Measurements from ENCODE around the gene CACNG5.

The CACNG5 gene

DNA sequence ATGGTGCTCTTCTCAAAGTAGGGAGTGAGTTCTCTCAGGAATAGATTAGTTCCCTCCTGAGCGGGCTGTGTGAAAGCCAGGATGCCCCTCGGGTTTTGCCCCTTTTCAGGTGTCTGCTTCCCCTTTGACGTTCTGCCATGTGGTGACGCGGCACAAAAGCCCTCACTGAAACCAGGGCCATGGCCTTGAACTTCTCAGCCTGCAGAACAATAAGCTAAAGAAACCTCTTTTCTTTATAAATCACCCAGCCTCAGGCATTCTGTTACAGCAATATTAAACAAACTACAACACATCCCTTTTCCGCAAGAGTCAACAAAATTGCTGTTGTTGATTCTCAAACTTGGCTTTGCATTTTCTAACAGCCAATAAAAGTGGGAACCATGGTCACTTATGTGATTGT lies 15.5 kb upstream of the CACNG5 start:
- no peak overlapping the region for H3K27ac ChIP-seq (ENCODE audit: low read depth, low read length)
- peaks cover 64% of the 10 kb centered on the region for H3K27me3 ChIP-seq (ENCODE audit: insufficient read depth, low read length)
- no peaks in the 10 kb centered on the region for H3K36me3 ChIP-seq (ENCODE audit: insufficient read depth, low read length)
- no peak overlapping the region for H2AFZ ChIP-seq (ENCODE audit: low read length, unreplicated experiment)
- no peaks in the 10 kb centered on the region for H3K79me2 ChIP-seq (ENCODE audit: control insufficient read depth, insufficient read depth, low read length, unreplicated experiment)
- H3K4me1 ChIP-seq (ENCODE audit: control insufficient read depth, insufficient read depth, low read length, unreplicated experiment), result no peaks in the 10 kb centered on the region
- no peak overlapping the region for H3K4me3 ChIP-seq (ENCODE audit: low read depth, low read length)

DNA sequence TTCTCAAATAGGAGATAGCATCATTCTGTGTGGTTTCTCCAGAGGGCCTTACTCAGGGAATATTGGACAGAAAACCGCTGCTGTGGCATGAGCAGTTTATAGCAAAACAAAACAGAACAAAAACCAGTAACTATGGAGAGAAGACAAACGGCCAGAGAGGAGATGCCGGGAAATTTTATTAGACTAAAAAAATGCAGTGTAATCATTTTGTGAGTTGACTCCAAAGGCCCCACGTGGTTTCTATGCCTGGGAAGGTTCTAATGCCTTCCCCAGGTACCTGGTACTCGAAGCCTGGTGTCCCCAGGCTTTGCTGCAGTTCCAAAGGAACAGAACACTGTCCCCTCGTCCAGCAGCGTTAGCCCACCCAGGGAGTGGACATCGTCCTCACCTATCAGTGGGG lies 12.9 kb upstream of the CACNG5 start:
- H3K27me3 ChIP-seq (ENCODE audit: insufficient read depth, low read length), result peaks cover 64% of the 10 kb centered on the region
- H3K27ac ChIP-seq (ENCODE audit: low read depth, low read length), result no peak overlapping the region

DNA sequence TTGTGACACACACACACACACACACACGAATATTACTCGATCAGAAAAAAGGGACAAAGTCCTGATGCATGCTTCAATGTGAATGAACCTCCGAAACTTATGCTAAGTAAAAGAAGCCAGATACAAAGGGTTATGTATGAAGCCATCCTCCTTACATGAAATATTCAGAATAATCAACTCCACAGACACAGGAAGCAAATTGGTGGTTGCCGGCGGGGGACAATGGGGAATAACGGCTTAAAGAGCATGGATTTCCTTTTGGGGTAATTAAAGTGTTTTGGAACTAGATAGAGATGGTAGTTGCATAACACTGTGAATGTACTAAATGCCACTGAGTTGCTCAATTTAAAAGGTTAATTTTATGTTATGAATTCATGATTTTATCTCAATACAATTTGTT lies 8.1 kb upstream of the CACNG5 start:
- Histone ChIP-seq H2AFZ (ENCODE audit: low read length, unreplicated experiment) (no peak overlapping the region), H3K36me3 (ENCODE audit: insufficient read depth, low read length) (no peaks in the 10 kb centered on the region), H3K4me1 (ENCODE audit: control insufficient read depth, insufficient read depth, low read length, unreplicated experiment) (no peaks in the 10 kb centered on the region), H3K4me3 (ENCODE audit: low read depth, low read length) (no peak overlapping the region), H3K27ac (ENCODE audit: low read depth, low read length) (no peak overlapping the region), H3K27me3 (ENCODE audit: insufficient read depth, low read length) (peaks cover 88% of the 10 kb centered on the region), H3K79me2 (ENCODE audit: control insufficient read depth, insufficient read depth, low read length, unreplicated experiment) (no peaks in the 10 kb centered on the region)

More for the DNA sequence above, 12.9 kb upstream of the CACNG5 start:
- no peaks in the 10 kb centered on the region for H3K4me1 ChIP-seq (ENCODE audit: control insufficient read depth, insufficient read depth, low read length, unreplicated experiment)
- no peaks in the 10 kb centered on the region for H3K36me3 ChIP-seq (ENCODE audit: insufficient read depth, low read length)
- no peaks in the 10 kb centered on the region for H3K79me2 ChIP-seq (ENCODE audit: control insufficient read depth, insufficient read depth, low read length, unreplicated experiment)
- no peak overlapping the region for H2AFZ ChIP-seq (ENCODE audit: low read length, unreplicated experiment)
- no peak overlapping the region for H3K4me3 ChIP-seq (ENCODE audit: low read depth, low read length)

DNA sequence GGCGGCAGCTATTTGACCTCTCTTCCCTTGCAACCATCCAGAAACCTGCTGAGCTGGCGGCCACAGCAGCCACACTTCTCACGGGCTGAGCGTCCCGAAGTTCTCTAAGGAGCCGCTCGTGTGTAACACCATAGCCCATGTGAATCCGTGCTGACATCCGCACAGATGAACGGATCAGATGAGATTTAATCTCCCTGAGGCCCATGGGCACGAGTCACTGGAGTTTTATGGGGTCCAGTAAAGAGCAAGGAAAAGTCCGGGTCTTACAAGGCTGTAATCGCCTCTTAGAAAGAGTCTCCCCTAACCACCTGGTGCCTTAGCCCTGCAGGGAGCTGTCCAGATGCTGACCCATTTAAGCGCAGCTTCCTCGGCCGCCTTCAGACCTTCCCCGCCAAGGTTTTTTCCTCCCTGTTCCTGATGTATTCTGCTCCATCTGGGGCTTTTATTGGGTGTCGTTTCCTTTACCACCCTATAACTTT lies 5.5 kb upstream of the CACNG5 start:
- Histone ChIP-seq H3K36me3 (ENCODE audit: insufficient read depth, low read length) (no peaks in the 10 kb centered on the region), H3K4me1 (ENCODE audit: control insufficient read depth, insufficient read depth, low read length, unreplicated experiment) (no peaks in the 10 kb centered on the region), H3K79me2 (ENCODE audit: control insufficient read depth, insufficient read depth, low read length, unreplicated experiment) (no peaks in the 10 kb centered on the region), H2AFZ (ENCODE audit: low read length, unreplicated experiment) (no peak overlapping the region), H3K4me3 (ENCODE audit: low read depth, low read length) (no peak overlapping the region), H3K27me3 (ENCODE audit: insufficient read depth, low read length) (peaks cover 89% of the 10 kb centered on the region), H3K27ac (ENCODE audit: low read depth, low read length) (no peak overlapping the region)

DNA sequence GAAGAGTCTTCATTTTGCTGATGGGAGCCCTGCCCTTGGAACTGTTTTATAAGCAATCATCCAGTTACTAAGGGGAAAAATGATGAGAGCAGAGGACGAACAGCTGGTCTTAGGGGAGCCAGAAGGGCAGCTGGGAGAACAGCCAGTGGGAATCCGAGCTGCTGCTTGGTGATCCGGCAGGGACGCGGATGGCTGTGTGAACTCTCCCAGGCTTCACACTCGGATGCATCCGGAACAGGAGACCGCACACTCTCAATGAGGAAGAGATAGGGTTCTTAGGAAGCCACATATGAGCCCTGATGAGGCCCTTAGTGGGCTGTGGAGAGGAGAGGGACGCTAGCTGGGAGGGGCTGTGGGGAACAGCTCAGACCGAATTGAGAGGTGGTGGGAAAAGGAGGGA lies 5.0 kb upstream of the CACNG5 start:
- Histone ChIP-seq H3K27me3 (ENCODE audit: insufficient read depth, low read length) (peaks cover 89% of the 10 kb centered on the region), H3K4me3 (ENCODE audit: low read depth, low read length) (no peak overlapping the region), H2AFZ (ENCODE audit: low read length, unreplicated experiment) (no peak overlapping the region), H3K4me1 (ENCODE audit: control insufficient read depth, insufficient read depth, low read length, unreplicated experiment) (no peaks in the 10 kb centered on the region), H3K36me3 (ENCODE audit: insufficient read depth, low read length) (no peaks in the 10 kb centered on the region), H3K79me2 (ENCODE audit: control insufficient read depth, insufficient read depth, low read length, unreplicated experiment) (no peaks in the 10 kb centered on the region), H3K27ac (ENCODE audit: low read depth, low read length) (no peak overlapping the region)

DNA sequence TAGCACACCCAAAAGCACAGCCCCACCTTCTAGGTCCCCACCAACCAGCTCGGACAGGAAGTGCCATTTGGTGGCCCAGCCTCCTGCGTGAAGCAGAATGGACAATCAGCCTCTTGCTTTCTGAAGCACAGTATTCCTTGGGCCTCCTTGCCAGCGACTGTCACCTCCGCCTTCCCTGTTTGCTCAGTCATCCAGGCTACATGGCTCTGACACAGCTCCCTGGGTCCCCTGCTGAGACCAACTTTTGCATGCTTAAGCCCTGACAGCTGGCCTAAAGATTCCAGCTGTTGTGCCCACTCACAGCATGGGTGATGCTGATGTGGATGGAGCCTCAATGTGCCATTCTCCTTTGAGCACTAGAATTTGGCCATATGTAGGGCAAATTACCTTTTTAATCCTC lies 4.5 kb upstream of the CACNG5 start:
- Histone ChIP-seq H3K36me3 (ENCODE audit: insufficient read depth, low read length) (no peaks in the 10 kb centered on the region), H2AFZ (ENCODE audit: low read length, unreplicated experiment) (no peak overlapping the region), H3K79me2 (ENCODE audit: control insufficient read depth, insufficient read depth, low read length, unreplicated experiment) (no peaks in the 10 kb centered on the region), H3K4me3 (ENCODE audit: low read depth, low read length) (no peak overlapping the region), H3K27me3 (ENCODE audit: insufficient read depth, low read length) (peaks cover 91% of the 10 kb centered on the region), H3K4me1 (ENCODE audit: control insufficient read depth, insufficient read depth, low read length, unreplicated experiment) (no peaks in the 10 kb centered on the region), H3K27ac (ENCODE audit: low read depth, low read length) (no peak overlapping the region)

DNA sequence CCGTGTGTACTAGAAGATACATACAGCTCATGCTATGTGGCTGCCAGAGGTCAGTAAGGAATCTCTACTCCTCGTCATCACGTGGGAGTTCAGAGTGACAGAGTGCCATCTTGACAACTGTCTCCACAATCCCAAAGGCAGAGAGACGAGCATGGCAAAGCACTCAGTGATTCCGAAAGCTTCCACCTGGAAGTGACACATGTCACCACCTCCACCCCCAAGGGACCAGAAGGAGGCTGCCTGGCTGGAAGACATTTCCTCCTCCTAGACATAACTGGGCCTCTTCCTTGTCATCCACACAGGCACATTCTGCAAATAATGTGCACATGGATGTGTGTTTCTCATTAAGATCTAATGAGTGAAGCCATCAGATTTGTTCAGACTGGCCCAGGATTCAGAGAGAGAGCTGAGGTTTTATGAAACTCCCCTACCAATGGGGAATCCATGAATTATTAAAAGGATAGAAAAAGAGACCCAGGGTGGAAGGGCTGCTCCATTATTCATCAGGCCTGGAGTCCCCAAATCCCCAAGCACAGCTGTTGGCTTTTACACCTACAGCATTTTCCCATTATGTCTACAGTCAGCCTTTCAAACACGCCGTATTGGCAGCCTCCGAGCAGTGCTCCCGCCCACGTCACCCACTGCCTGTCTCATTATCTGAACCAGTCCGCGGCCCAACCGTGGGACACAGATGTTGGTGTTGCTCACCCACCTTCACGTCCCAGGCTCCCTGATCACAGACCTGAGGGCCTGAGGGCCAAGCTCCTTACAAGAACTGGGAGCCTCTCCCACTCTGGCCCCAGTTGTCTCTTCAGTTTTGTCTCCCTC lies 3.3 kb upstream of the CACNG5 start:
- Histone ChIP-seq H3K4me3 (ENCODE audit: low read depth, low read length) (no peak overlapping the region), H3K4me1 (ENCODE audit: control insufficient read depth, insufficient read depth, low read length, unreplicated experiment) (no peaks in the 10 kb centered on the region), H3K27ac (ENCODE audit: low read depth, low read length) (no peak overlapping the region), H3K79me2 (ENCODE audit: control insufficient read depth, insufficient read depth, low read length, unreplicated experiment) (no peaks in the 10 kb centered on the region), H2AFZ (ENCODE audit: low read length, unreplicated experiment) (no peak overlapping the region), H3K36me3 (ENCODE audit: insufficient read depth, low read length) (no peaks in the 10 kb centered on the region), H3K27me3 (ENCODE audit: insufficient read depth, low read length) (peaks cover 97% of the 10 kb centered on the region)

DNA sequence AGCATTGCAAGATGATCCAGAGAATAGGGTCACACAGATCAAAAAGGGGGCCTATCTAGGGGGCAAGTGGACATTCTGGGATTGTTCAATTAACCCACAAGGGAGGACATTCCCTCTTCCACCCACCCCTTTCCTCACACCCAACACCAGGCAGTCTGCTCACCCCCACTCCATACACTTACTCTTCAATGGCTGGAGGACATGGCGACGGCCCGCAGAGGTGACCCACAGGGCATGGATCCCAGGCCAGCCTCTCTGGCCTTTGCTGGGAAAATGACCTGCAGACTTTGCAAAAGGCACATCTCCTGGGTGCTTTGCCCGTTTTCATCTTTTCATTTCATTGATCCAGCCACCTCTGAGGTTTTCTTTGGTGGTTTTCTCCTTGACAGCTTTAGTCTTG lies 1.7 kb upstream of the CACNG5 start:
- Histone ChIP-seq H3K27ac (ENCODE audit: low read depth, low read length) (no peak overlapping the region), H3K27me3 (ENCODE audit: insufficient read depth, low read length) (peaks cover 92% of the 10 kb centered on the region), H3K79me2 (ENCODE audit: control insufficient read depth, insufficient read depth, low read length, unreplicated experiment) (no peaks in the 10 kb centered on the region), H3K36me3 (ENCODE audit: insufficient read depth, low read length) (no peaks in the 10 kb centered on the region), H3K4me1 (ENCODE audit: control insufficient read depth, insufficient read depth, low read length, unreplicated experiment) (no peaks in the 10 kb centered on the region), H3K4me3 (ENCODE audit: low read depth, low read length) (no peak overlapping the region), H2AFZ (ENCODE audit: low read length, unreplicated experiment) (no peak overlapping the region)

DNA sequence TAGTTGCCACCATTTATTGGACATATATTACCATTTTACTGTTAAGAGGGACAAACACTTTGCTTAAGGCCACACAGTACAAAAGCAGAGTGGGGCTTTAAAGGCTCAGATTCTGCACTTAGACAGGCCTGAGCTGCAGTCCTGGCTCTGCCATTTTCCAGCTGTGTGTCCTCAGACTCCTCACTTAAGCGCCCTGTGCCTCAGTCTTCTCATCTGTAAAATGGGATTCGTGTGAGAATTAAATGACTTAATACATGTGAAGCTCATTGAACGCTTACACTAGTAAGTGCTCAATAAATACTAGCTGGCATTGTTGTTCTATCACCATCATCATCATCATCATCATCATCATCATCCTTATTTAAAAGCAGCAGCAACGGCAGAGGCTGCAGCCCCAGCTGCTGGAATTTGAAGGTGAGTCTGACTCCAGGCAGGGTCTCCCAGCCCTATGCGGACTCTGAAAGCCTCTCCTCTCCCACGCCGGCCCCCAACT lies 445 bp upstream of the CACNG5 start:
- no peak overlapping the region for H3K4me3 ChIP-seq (ENCODE audit: low read depth, low read length)
- H3K4me1 ChIP-seq (ENCODE audit: control insufficient read depth, insufficient read depth, low read length, unreplicated experiment), result no peaks in the 10 kb centered on the region
- no peaks in the 10 kb centered on the region for H3K79me2 ChIP-seq (ENCODE audit: control insufficient read depth, insufficient read depth, low read length, unreplicated experiment)
- no peak overlapping the region for H2AFZ ChIP-seq (ENCODE audit: low read length, unreplicated experiment)
- H3K36me3 ChIP-seq (ENCODE audit: insufficient read depth, low read length), result no peaks in the 10 kb centered on the region
- no peak overlapping the region for H3K27ac ChIP-seq (ENCODE audit: low read depth, low read length)
- H3K27me3 ChIP-seq (ENCODE audit: insufficient read depth, low read length), result peaks cover 88% of the 10 kb centered on the region

DNA sequence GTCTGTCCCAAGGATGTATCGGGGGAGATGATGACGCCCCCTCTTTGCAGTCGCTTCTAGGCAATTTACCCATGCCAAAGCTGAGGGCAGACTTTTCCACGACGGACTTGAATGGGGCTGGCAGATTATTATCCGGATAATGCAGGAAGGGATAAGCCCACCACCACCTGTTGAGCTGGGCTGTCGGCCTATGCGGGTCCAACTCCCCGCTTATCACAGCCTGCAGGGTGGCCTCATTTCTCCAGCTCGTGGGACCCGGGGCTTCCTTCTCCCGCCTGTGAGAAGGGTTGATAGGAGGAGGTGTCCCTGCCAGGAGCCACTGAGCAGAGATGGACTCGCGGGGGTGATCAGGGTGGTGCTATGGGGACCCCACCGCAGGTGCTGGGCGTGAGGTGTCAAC lies 559 bp downstream of the CACNG5 start:
- Histone ChIP-seq H3K4me3 (ENCODE audit: low read depth, low read length) (no peak overlapping the region), H3K79me2 (ENCODE audit: control insufficient read depth, insufficient read depth, low read length, unreplicated experiment) (no peaks in the 10 kb centered on the region), H3K4me1 (ENCODE audit: control insufficient read depth, insufficient read depth, low read length, unreplicated experiment) (no peaks in the 10 kb centered on the region), H2AFZ (ENCODE audit: low read length, unreplicated experiment) (no peak overlapping the region), H3K36me3 (ENCODE audit: insufficient read depth, low read length) (no peaks in the 10 kb centered on the region), H3K27me3 (ENCODE audit: insufficient read depth, low read length) (peaks cover 88% of the 10 kb centered on the region), H3K27ac (ENCODE audit: low read depth, low read length) (no peak overlapping the region)

All from ACC112 (cell line).